GM12801 (cell line): Measurements from ENCODE around the gene MDFI.

ENCODE experiments used
- TF ChIP-seq, protein P1 (sequence below): IDR thresholded peaks from one replicate; pipeline ENCODE4 v1.5.1; 2011; ENCODE audit warnings: control low read depth; ENCODE audit not compliant: insufficient read length; ENCODE audit errors: extremely low read depth

MDFI gene

DNA sequence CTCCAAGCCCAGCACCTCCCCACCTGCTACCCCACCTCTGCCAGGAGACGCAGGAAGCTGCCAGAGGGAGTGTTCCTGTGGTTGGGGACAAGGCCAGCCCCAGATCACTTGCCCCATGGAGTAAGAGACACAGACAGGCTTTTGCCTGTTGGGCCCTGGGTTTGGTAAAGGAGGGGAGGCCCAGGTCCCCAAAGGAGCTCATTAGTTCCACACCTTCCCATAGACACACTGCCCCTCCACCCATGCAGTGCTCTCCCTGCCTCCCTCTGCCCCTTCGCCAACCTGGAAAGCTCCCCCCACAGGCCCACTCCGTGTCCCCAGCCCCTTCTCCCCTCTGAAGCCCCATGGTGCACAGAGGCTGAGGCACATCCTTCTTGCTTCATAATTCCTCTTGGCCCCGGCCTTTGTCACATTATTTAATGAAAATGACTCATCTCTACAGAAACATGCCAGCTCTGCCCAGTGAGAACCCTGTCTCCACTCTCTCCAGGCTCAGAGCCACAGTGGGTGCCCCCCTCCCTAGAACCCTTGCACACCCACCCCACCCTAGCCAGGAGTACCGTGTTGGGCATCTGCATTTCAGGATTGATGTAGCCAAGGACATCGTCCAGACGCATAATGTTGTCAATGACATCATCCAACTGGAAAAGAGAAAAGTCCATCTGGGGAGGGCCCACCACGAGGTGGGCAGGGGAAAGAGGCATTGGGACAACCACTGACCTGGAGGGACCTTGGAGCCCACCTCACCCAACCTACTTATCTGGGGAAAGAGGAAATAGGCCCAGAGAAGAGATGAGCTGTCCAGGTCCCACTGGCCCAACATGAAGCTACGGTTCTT is 51.1 kb downstream of the MDFI start:
- TF ChIP-seq, protein P1, sequence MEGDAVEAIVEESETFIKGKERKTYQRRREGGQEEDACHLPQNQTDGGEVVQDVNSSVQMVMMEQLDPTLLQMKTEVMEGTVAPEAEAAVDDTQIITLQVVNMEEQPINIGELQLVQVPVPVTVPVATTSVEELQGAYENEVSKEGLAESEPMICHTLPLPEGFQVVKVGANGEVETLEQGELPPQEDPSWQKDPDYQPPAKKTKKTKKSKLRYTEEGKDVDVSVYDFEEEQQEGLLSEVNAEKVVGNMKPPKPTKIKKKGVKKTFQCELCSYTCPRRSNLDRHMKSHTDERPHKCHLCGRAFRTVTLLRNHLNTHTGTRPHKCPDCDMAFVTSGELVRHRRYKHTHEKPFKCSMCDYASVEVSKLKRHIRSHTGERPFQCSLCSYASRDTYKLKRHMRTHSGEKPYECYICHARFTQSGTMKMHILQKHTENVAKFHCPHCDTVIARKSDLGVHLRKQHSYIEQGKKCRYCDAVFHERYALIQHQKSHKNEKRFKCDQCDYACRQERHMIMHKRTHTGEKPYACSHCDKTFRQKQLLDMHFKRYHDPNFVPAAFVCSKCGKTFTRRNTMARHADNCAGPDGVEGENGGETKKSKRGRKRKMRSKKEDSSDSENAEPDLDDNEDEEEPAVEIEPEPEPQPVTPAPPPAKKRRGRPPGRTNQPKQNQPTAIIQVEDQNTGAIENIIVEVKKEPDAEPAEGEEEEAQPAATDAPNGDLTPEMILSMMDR = no peak

DNA sequence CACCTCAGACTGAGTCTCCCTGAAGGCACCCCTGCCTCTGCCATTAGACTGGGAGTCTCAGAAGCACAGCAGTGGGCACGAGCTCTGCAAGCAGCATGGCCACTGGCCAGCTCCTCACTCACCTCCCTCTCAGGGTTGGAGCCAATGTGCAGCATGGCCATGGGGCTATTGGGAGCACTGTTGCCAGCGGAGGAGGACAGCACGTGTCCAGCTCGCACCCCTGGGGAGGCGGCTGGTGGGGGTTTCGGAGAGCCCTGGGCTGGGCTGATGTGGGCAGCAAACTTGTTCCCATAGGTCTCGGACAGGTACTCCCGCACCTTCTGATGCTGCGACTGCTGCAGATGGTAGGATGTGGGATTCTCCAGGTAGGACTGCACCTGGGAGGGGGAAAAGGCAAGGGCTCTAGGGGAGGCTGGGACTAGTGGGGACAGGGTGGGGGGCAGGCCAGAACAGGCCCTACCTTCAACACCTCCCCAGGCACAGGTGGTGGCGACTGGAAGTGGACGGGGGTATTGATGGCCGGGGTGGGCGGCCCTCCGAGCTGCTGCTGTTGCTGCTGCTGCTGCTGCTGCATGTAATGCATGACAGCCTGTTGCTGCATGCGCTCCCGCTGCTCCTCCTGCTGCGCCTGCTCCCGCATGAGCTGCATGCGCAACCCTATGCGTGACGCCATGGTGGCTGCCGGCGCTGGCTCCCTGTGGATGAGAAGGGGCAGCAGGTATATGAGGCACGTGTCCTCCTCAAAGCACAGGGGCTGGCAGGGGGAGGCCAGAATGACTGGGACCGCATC is 52.5 kb downstream of the MDFI start:
- TF ChIP-seq, protein P1 = no peak

DNA sequence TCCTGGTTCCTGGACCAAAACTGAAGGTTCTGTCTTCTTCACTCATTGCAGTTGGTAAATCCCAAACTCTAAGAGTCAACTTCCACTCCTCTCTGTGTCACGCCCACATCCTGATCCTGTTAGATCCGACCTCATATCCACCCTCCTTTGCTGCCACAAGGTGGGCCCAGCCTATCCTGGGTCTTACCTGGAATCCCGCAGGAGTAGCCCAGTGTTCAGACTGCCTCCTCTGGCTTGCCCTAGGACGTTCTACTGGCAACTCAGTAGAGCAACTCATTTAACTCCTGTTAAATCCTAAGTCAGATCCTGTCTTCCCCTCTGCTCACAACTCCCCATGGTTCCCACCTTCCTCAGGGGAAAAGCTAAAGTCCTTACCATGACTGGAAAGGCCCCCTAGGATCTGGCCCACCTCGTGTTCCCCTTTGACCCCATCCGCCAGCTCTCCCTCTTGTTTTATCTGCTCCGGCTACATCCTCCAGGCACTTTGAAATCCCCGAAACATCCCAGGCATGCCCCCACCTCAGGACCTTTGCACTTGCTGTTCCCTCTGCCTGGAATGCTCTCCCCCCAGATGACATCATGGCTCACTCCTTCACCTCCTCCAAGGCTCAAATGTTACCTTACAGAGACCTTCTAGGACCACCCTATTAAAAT is 53.3 kb downstream of the MDFI start:
- TF ChIP-seq, protein P1 = no peak

DNA sequence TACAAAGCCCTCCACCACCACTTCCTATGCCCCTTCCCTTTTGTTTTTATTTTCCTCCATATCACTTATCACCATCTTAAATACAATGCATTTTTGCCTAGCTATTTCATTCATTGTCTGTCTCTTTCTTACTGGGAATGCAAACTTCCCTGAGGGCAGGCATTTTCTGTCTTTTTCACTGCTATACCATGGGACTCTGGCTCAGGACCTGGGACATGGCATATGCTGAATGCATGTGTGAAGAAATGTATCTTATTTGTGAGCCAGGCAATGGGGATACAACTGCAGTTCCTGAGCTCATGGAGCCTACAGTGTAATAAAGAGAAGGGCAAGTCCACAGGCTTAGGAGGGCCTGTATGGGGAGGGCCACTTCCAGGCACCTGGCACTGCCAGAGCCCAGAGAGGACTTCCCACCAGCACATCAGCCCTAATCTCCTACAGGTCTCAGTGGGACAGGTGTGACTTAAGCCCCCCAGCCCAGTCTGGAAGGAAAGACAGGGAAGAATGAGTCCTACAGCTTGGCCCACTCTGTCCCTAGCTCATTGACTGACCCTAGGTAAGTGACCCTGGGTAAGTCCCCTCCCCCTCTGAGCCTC is 53.9 kb downstream of the MDFI start:
- TF ChIP-seq, protein P1 = no peak

- TF ChIP-seq, protein P1 = no peak
These were observed 54.5 kb downstream of the MDFI start for GRCh38 chr6:41692730-41693129.

- TF ChIP-seq, protein P1 = no peak
These were observed 55.3 kb downstream of the MDFI start for GRCh38 chr6:41693281-41694240.
